Kidney (tissue), 14 donors: ENCODE measurements around the gene PFDN5. TPM values are rescaled to one million over a fixed set of nuclear protein-coding genes. Genes with fewer than 3 reads are reported as not detected.

Source experiments
- DNase-seq, 5 donors: peaks; one replicate each; pipeline ENCODE4 v3.0.0-alpha.2; 2013 to 2020
- FAIRE-seq: peaks from 2 replicates; lab custom pipeline; 2012; peaks lifted over from hg19 to GRCh38; lab: Jason Lieb, UNC
- H3K27ac ChIP-seq, 2 donors: one replicate each; pipeline ENCODE4 v1.7.0; 2013; ENCODE audit warnings: low read depth in 2 of 2, low read length in 2 of 2, inconsistent platforms in 1 of 2
- H3K27me3 ChIP-seq: one replicate; pipeline ENCODE4 v1.7.1; 2013; ENCODE audit warnings: low read length, inconsistent platforms; ENCODE audit not compliant: control insufficient read depth, insufficient read depth
- H3K36me3 ChIP-seq, 3 donors: one replicate each; pipeline versions ENCODE4 v1.7.0 to v1.7.1; 2013; ENCODE audit warnings: low read length in 3 of 3, control low read depth in 1 of 3, inconsistent platforms in 1 of 3; ENCODE audit not compliant: insufficient read depth in 3 of 3, control insufficient read depth in 2 of 3
- H3K4me1 ChIP-seq, 3 donors: one replicate each; pipeline versions ENCODE4 v1.7.0 to v1.7.1; 2013; ENCODE audit warnings: low read length in 3 of 3, inconsistent platforms in 1 of 3, low read depth in 1 of 3; ENCODE audit not compliant: control insufficient read depth in 2 of 3, insufficient read depth in 2 of 3
- H3K4me3 ChIP-seq, 3 donors: one replicate each; pipeline versions ENCODE4 v1.7.0 to v1.8.1; 2013; ENCODE audit warnings: low read length in 3 of 3, control low read depth in 1 of 3, inconsistent platforms in 1 of 3
- H3K9ac ChIP-seq, 3 donors: one replicate each; pipeline versions ENCODE4 v1.7.0 to v1.7.1; 2013; ENCODE audit warnings: low read length in 3 of 3, control low read depth in 1 of 3, inconsistent platforms in 1 of 3
- H3K9me3 ChIP-seq, 3 donors: one replicate each; pipeline versions ENCODE4 v1.7.0 to v1.7.1; 2013; ENCODE audit warnings: low read length in 3 of 3, control low read depth in 1 of 3, inconsistent platforms in 1 of 3; ENCODE audit not compliant: control insufficient read depth in 2 of 3, insufficient read depth in 1 of 3
- intact Hi-C: fragments of 100-400 bp; cut with DNase I; formaldehyde crosslinking; loops from one replicate; pipeline ENCODE4 v1.11.1; 2022
- polyA plus RNA-seq: library from polyadenylated mRNA; stranded (reverse); fragments of 350-450 nt; fragmentation: Illumina TruSeq; extraction: RNeasy Lipid Tissue Mini Kit (QIAGEN cat#74804); gene quantifications from one replicate; pipeline ENCODE4 v1.2.3, GENCODE V29; 2014; ENCODE audit warnings: low read depth, low replicate concordance; ENCODE audit not compliant: insufficient read depth
- total RNA-seq: library from RNA; stranded (reverse); fragmentation: NEBNext Ultra II Directional; extraction: Animal tissue kit (Norgen Biotek cat#: 25700); gene quantifications from one replicate; pipeline ENCODE4 v1.2.1, GENCODE V29; 2021
- TF ChIP-seq, protein P1 (sequence below): IDR thresholded peaks from 3 replicates; pipeline ENCODE4 v1.5.1; 2012; ENCODE audit warnings: mild to moderate bottlenecking, moderate library complexity, borderline replicate concordance; ENCODE audit not compliant: insufficient read depth; ENCODE audit errors: extremely low read depth
- donor health status: control.
- donor health status: control.
- donor health status: control.
- donor health status: control.
- donor health status: control.
- donor health status: DM: yes; HTN: yes; CAD: no.
- donor health status: Normal renal cell carcinoma (clear cell type).

PFDN5 gene
- total and polyA plus RNA-seq, 2 donors from 2014 or later = 439 to 1,405 TPM

DNA sequence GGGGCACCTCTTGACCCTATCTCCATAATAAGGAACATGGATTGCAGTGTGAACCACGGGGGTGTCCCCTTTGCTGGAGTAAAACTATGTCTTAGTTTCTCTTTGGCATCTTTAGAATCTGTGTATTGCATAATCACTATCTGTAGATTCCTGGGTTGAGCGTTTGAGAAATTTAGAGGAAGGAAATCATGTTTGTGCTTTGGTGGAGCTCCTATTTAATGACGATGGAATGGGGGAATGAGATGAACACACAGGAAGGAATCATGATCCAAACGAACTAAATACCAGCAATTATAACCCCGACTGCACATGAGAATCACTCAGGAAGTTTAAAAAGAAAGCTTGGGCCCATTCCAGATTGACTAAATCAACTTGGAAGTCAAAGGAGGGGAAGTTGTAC, 2.8 kb downstream of the PFDN5 start:
- H3K4me3 ChIP-seq = no peak overlapping the region
- H3K36me3 ChIP-seq = peaks cover 2 to 13% (median 3%) of the 10 kb centered on the region in 3 donors
- no peak for DNase-seq
- H3K27ac ChIP-seq = no peak overlapping the region
- intact Hi-C loops = no loop called here
- peaks cover 2 to 29% (median 5%) of the 10 kb centered on the region in 3 donors for H3K4me1 ChIP-seq
- no peaks in the 10 kb centered on the region for H3K9me3 ChIP-seq
- FAIRE-seq = no peak
- H3K27me3 ChIP-seq = no peaks in the 10 kb centered on the region
- H3K9ac ChIP-seq = no peak overlapping the region
- TF ChIP-seq, protein P1, sequence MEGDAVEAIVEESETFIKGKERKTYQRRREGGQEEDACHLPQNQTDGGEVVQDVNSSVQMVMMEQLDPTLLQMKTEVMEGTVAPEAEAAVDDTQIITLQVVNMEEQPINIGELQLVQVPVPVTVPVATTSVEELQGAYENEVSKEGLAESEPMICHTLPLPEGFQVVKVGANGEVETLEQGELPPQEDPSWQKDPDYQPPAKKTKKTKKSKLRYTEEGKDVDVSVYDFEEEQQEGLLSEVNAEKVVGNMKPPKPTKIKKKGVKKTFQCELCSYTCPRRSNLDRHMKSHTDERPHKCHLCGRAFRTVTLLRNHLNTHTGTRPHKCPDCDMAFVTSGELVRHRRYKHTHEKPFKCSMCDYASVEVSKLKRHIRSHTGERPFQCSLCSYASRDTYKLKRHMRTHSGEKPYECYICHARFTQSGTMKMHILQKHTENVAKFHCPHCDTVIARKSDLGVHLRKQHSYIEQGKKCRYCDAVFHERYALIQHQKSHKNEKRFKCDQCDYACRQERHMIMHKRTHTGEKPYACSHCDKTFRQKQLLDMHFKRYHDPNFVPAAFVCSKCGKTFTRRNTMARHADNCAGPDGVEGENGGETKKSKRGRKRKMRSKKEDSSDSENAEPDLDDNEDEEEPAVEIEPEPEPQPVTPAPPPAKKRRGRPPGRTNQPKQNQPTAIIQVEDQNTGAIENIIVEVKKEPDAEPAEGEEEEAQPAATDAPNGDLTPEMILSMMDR = no peak

DNA sequence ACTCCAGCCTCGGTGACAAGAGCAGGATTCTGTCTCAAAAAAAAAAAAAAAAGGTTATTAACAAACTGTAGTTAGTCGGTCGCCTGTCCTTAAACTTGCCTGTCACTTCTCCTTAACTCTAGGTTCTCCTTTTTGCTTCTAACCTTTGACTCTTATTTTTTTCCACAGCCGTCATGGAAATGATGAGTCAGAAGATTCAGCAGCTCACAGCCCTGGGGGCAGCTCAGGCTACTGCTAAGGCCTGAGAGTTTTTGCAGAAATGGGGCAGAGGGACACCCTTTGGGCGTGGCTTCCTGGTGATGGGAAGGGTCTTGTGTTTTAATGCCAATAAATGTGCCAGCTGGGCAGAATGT, 3.7 kb downstream of the PFDN5 start:
- Histone ChIP-seq H3K4me3 (peak overlapping the region; percentile 78 to 90 (median 84)), H3K4me1 (peaks cover 2 to 29% (median 5%) of the 10 kb centered on the region in 3 donors), H3K9me3 (no peaks in the 10 kb centered on the region), H3K36me3 (peaks cover 2 to 16% (median 6%) of the 10 kb centered on the region in 3 donors), H3K27me3 (no peaks in the 10 kb centered on the region), H3K27ac (peak overlapping the region in 1 of 2 donors; percentile 70), H3K9ac (peak overlapping the region in 1 of 3 donors; percentile 94)
- no peak for FAIRE-seq
- TF ChIP-seq, protein P1 = no peak
- peak in 1 of 5 donors; percentile 37 for DNase-seq
- intact Hi-C loops = no loop called here

DNA sequence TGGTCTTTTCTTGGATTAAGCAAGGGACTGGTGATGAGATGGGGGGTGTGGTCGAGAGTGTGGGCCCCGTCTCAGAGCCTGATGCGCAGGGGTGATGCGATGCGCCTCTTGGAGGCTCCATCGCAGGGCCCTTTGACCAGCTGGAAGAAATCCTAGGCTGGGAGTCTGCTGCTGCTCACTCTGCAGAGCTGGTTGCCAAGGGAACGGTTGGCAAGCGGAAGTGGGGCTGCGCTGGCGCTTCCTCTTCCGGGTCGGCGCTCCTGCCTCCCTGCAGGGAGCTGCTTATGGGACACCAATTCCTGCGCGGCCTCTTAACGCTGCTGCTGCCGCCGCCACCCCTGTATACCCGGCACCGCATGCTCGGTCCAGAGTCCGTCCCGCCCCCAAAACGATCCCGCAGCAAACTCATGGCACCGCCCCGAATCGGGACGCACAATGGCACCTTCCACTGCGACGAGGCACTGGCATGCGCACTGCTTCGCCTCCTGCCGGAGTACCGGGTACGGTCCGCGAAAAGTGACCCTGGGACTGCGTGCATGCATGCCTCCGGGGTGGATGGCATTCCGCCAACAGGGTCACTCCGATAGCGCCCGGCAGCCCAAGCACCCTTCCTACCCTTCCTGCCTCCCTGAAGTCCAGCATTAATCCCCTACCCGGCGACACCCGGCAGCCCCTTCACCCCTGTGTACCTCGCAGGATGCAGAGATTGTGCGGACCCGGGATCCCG, 4.3 kb downstream of the PFDN5 start, which contains the start of gene MYG1:
MYG1 (plus strand) TSS at position 242 of the 727 bp plus-strand sequence; CDS start at position 285, 43 bp downstream.
- intact Hi-C loops = no loop called here
- Histone ChIP-seq H3K27ac (peak within 1 kb of the TSS in 1 of 2 donors; percentile 70), H3K4me3 (peak within 1 kb of the TSS; percentile 78 to 90 (median 84)), H3K27me3 (no peaks in the 10 kb centered on the region), H3K4me1 (peaks cover 2 to 29% (median 5%) of the 10 kb centered on the region in 3 donors), H3K36me3 (peaks cover 2 to 16% (median 6%) of the 10 kb centered on the region in 3 donors), H3K9me3 (no peaks in the 10 kb centered on the region), H3K9ac (peak within 1 kb of the TSS; percentile 35 to 94 (median 63))
- peak; percentile 93 to 97 (median 95) for DNase-seq
- TF ChIP-seq, protein P1 = no peak
- FAIRE-seq = no peak
